Measurements from ENCODE around the gene DKKL1. TPM values are rescaled to one million over a fixed set of nuclear protein-coding genes. Genes with fewer than 3 reads are reported as not detected.

Gene DKKL1
- total and polyA plus RNA-seq, 2 of the 4 experiments (the other 2 are of a cell fraction): 0.67 TPM; not detected in 1

- TF ChIP-seq RAD21 (IDR thresholded peaks at IDR 0.05; ENCODE audit: low read length): no peak
- TF ChIP-seq MAZ (IDR thresholded peaks at IDR 0.05; ENCODE audit: borderline replicate concordance, low read depth, low read length): no peak
- TF ChIP-seq USF2 (IDR thresholded peaks at IDR 0.05; ENCODE audit: low read depth, low read length): no peak
- no peak for TF ChIP-seq SMC3 (IDR thresholded peaks at IDR 0.05; ENCODE audit: low read depth, low read length)
Measured at GRCh38 chr19:49390929-49391359, 27.3 kb downstream of the DKKL1 start (continued).
